GM12873 (cell line): ENCODE data around the gene PRAMEF17.

Experiments used
- CTCF ChIP-seq: IDR thresholded peaks from 2 replicates; pipeline ENCODE4 v1.5.1; 2012; ENCODE audit warnings: low read depth, mild to moderate bottlenecking, moderate library complexity, low read length, control low read depth; ENCODE audit not compliant: insufficient read depth; ENCODE audit errors: missing control alignments

The PRAMEF17 gene

GRCh38 chr1:13432251-13432650 is 42.8 kb downstream of the PRAMEF17 start:
- TF ChIP-seq CTCF = no peak

- TF ChIP-seq CTCF = no peak
Measured at GRCh38 chr1:13435458-13435857, 46.0 kb downstream of the PRAMEF17 start.
